22Rv1 (cell line): ENCODE measurements around the gene RNF220.

ENCODE experiments used
- ZFX ChIP-seq: fragments of 450-650 bp; IDR thresholded peaks from 2 replicates; pipeline ENCODE4 v1.6.1; 2017; ENCODE audit warnings: antibody characterized with exemption, borderline replicate concordance
- TF ChIP-seq, protein P1 (sequence below): fragments of 450-650 bp; IDR thresholded peaks from 2 replicates; pipeline ENCODE4 v1.5.1; 2017; ENCODE audit warnings: mild to moderate bottlenecking

DNA sequence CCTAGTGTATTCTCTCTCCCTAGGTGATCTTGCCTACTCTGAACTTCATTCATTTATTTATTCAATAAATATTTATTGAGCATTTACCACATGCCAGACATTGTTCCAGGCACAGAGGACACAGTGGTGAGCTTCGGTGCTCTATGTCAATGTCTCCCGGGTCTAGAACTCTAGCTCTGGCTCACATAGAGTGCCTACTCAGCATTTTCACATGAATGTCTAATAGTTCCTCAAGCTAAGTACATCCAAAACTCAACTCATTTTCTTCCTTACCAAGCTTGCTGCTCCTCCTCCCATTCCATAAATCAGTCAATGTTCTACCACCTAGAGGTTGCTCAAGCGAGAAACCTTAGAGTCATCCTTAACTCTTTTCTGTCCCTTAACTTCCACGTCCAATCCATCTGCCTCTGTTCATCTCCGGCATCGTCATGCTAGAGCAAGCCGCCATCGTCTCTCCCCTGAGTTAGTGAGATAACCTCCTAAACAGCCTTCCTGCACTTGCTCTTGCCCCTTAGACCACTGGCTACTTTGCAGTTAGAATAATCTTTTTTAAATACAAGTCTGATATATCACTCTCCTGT is 201.7 kb downstream of the RNF220 start:
- TF ChIP-seq, protein P1, sequence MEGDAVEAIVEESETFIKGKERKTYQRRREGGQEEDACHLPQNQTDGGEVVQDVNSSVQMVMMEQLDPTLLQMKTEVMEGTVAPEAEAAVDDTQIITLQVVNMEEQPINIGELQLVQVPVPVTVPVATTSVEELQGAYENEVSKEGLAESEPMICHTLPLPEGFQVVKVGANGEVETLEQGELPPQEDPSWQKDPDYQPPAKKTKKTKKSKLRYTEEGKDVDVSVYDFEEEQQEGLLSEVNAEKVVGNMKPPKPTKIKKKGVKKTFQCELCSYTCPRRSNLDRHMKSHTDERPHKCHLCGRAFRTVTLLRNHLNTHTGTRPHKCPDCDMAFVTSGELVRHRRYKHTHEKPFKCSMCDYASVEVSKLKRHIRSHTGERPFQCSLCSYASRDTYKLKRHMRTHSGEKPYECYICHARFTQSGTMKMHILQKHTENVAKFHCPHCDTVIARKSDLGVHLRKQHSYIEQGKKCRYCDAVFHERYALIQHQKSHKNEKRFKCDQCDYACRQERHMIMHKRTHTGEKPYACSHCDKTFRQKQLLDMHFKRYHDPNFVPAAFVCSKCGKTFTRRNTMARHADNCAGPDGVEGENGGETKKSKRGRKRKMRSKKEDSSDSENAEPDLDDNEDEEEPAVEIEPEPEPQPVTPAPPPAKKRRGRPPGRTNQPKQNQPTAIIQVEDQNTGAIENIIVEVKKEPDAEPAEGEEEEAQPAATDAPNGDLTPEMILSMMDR, result no peak
- no peak for TF ChIP-seq ZFX
